Activated CD8-positive, alpha-beta memory T cell treated with anti-CD3 and anti-CD28 coated beads, Interleukin-2, amount 50 U/mL, for 1 hour (primary cell): ENCODE measurements around the gene LRRC7.

Experiments
- DNase-seq: peaks from one replicate; pipeline ENCODE4 v3.0.0-alpha.2; 2020; ENCODE audit errors: extremely low read depth

LRRC7 gene

DNA sequence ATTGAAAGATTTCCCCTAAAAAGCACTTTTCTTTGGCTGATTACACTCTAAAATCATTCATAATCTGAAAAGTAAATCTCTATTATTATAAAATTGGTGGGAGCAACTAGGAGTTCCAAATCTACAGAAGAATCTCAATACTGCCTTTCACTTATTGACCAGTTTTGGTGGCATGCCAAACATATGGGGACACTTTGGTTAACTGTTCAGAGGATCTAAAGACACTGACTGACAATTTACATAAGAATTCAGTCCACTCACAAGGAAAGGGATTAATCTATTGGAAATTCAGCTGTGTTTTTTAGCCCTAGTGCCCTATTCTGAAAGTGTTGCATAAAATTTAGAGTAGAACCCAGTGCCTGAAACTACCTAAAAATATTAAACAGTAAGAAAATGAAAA is 524.1 kb downstream of the LRRC7 start:
- DNase-seq = no peak

DNA sequence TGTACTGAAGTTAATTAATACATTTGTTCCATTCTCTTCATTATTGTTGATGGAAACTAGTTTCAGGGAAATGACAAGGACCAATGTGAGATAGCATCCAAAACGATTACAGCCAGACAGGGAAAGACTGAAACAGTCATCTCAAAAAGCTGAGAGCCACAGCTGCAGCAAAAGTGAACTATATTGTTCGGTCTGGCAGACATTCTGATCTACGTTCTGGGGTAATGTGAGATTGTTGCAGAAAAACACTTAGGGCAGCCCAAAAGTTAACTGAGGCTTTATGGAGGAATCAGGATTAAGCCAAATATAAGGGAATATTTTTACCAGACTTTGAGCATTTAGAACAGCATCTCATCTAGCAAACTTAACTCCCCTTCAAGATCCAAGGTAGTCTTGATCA is 524.8 kb downstream of the LRRC7 start:
- no peak for DNase-seq

DNA sequence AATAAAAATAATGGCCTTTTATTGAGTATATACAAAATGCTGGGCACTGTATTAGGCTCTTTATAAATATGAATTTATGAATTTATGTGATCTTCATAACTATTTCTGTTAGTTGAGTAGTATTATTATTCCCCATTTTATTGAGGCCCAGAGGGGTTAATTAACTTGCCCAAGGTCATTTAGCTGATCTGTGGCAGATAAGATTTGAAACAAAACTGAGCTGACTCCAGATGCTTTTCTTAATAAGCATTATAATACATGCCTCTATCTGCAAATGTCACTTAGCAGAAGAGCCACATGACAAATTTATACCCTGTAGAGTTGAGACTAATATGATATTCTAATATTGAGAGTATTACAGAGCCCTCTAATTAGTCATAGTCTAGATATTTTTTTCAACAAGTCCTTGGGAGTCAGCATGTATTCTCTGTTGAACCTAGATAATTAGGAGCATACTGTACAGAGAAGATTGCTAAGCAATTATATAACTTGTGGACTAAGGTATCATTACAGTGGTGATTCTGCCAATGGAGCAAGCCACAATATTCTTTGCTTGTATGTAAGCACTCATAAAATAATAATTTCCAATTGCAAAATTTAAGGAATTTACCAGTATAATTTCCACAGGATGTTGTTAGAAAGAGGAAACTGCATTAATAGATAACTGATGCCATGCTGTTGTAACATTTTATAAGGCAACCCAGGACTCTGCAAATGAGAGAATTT is 525.7 kb downstream of the LRRC7 start:
- DNase-seq = no peak

DNA sequence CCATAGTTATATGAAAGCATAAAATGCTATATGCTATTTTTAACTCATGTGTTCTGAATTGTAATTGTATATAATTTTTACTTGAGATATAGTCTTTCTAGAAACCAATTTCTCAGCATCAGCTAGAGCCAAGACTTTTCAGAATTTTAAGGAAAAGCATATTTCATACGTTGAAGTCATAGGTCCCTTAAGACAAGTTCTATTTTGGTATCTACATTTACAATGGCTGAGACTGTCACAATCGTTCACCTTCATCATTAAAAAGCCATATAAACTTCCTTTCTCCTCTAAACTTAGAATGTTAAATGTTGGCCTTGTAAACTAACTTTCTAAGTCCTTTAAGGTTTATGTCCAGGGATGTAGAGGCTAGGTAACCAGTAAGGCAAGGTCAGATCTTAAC is 533.5 kb downstream of the LRRC7 start:
- DNase-seq = no peak

DNA sequence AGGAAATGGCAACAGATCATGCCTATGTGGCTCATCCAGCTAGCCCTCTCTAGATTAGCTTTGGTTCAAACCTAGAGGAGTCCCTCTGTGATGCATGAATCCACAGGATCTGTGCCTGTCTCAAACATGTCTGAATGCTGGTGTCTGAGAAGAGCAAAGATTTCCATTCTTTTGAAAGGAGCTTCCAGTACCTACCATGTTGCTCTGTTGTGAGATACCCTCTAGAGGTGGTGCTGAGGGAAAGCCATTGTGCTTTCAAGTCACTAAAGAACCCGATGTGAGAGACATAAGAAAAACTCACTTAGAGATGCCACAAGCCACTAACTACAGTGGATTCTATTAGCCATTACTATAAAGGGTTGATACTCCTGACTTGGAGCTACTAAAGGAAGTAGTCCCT is 534.1 kb downstream of the LRRC7 start:
- no peak for DNase-seq

DNA sequence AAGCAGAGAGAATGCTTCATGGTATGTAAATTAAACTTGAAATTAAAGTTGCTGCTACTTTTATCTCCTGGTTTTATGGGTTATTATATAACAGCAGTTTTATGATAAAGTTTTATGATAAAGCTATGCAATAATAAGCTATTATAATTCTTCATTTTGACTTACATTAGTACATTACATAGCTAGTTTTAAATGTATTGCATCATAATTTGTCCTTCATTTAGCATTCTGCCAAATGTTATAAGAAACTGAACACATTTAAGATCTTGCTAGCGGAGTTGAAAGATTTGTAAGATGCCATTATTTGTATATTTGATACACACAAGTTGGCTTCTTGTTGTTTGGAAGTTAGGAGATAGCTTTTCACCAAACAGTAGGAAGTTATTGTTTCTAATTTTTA is 536.0 kb downstream of the LRRC7 start:
- DNase-seq = no peak

DNA sequence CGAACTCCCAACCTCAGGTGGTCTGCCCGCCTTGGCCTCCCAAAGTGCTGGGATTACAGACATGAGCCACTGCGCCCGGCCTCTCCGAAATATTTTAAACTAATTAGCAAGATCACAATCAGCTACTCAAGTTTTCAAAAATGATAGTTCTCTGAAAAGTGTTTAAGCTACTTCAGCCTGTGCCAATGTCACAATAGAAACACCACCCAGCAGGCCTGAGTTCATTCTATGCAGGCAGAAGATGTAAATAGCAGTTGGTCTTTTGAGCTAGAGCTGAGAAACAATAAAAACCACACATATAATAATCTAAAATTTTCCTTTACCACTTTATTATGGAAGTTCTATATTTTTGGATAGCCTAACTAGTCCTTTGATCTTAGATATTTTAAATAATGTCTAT is 541.5 kb downstream of the LRRC7 start:
- no peak for DNase-seq

DNA sequence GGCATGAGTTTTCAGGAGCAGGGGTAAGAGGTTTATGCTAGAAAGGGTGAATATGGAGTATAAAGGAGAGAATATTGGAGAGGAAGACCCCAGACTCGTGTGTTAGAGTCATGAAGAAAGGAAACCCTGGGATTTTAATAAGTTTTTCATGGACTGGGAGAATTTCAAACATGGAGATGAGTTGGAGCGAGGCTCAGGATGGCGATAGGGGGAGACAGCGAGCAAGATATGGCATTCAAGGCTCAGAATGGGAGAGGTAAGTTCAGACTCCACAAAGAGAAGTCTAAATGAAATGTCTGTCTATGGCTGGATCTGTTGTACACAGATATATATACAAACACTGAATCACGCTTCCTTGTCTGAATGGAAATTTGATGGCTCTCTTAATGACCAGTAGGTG is 545.1 kb downstream of the LRRC7 start:
- no peak for DNase-seq

DNA sequence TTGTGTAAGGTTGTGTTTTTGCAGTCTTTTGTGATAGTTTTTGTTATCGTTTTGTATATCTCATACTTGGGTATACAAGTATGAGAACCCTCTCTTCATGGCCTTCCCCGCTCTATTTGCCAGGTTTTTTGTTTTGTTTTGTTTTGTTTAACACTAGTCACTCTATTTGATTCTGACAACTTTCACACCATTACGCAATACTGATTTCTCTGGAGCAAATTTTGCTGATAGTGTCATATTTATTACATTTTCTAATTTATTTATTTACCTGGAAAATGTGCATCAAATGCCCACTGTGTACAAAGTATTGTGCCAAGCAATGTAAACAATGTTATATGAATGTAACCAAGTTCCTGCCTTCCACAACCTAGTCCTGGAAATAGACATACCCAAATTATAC is 547.6 kb downstream of the LRRC7 start:
- no peak for DNase-seq

DNA sequence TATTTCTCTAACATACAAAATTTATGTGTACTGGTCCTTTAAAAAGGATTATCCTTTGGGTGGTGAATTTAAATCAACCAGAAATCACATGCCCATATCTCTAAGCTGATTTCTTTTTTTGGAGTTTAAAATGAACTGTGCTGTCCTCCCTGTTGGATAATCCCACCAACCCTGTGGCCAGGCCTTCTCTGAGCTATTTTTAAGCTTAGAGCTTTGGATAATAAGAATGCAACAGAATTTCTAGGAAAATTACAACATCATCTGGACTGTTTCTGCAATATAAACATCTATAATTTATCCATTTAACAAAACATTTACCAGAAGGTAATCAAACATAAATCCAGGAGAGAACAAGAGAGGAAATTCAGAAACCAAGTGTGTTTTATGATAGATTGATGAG is 549.3 kb downstream of the LRRC7 start:
- no peak for DNase-seq

DNA sequence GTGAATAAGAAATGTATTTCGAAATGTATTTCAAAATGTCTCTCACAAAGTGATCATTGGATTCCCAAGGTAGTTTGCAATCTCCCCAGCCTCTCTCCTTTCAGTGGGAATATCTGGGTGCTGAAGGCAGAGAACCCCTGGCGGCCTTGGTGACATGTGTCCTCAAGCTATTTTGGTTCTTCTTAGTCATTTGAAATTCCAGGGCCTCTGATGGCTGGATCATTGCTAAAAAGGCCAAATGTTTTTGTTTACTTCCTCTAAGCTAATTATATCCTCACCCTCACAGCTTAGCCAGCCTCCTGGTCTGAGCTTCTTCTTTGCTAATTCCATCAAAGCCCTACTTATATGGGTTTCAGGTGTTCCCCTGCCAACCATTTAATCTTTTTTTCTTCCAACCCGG is 566.4 kb downstream of the LRRC7 start:
- DNase-seq = no peak

DNA sequence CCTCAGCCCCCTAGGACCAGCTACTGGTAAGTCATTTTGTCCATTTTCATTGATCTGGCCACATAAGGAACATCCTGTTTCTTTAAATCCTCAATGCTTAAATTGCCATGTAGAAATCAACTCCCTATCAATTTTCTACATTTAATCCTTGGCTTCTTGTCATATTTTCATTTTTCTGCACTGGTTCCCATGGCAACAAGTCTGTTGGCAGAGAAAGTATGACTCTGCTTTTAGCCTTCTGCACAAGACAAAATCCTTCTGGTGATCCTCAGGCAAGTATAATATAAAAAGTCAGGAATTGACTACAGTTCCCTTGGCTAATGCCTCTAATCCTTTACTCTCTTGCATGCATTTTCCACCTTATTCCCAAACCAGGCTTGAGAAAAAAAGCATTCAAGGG is 572.6 kb downstream of the LRRC7 start:
- no peak for DNase-seq

DNA sequence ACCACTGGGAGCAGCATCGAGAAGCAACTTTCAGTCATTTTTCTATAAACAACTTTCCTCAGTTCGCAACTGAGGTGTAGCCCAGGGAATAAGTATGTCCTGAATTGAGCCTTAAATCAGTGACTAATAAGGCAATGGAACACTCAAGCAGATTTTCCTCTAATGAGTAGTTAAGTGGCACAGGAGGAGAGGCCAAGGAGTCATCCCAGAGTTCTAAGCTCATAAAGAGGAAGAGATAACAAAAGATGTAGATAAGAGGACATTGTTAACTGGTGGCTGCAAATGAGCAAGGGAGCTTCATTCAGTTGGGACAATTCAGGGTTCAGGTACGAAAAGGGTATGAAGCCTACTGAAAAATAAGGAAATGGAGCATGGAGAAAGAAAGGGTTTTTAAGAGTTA is 573.2 kb downstream of the LRRC7 start:
- no peak for DNase-seq

DNA sequence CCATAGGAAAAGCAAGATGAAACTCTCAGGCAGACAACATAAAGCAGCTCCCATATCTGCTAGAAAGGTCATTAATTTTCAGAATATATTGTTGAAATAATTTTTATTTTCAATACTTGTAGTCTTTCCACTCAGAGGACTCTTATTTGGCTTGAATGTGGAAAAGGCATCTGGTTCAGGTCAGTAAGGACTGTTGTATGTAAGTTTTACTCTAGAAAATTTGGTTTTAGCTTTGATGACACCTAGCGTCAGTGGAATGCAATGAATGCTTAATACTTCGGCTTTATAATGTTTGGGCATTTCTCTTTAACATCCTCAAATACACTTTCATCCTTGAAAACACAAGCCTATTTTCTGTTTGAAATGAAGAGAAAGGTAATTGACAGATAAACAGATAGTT is 574.4 kb downstream of the LRRC7 start:
- no peak for DNase-seq

DNA sequence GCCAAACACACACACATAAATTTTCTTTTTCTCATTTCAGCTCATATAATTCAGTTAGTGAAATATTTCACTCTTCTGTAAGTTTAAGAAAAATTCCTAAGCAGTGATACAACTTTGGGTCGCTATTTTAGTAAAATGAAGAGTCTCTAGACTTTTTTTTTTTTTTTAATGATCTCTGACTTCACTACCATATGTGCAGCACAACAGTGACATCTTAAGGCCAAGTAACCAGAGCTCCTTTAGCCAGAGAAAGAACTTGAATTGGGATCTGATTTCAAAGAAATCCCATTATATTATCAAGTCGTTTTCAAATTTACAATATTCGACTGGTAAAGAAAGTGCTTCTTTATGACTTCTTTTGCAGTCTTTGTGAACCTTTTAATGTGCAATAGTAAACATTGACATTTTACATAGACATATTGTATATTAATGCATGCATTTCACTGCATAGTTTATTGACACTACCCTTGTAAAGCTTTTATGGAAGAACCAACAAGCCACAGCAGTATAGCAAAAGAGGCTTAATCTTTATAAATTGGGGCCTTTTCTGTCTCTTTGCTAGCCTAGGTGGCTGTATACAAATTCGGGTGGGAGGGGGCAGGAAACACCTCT is 575.4 kb downstream of the LRRC7 start:
- DNase-seq = no peak

DNA sequence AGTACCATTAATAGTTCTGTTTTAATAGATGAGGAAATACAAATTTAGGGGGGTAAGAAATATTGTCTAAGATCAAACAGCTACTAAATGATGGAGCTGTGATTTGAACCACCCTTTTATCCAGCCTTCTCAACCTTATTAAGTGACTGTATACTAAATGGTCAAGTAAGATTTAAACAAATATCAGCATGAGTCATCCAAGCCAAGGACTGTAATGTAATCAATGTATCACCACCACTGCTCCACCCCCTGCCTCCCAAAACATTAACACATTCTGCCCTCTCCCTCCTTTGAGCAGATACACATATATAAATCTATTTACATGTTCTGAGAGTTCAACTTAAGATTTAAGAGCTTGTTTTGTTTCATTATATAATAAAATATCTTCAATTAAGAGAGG is 578.8 kb downstream of the LRRC7 start:
- no peak for DNase-seq

DNA sequence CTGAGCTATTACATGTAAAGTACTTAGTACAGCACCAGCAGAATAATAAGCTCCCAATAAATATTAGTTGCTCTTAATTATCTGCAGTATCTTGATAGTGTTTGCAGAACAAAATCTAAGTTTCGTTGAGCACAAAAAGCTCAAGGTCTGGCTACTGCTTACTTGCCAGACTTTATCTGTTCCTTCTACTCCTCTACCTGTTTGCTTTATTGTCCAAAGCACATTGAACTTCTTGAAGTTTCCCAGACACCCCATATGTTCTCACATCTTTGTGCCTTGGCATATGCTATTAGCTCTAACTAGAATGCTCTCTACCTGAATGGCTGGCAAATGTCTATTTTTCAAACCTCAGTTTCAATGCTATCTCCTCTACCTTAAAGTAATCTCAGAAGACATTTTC is 582.7 kb downstream of the LRRC7 start:
- no peak for DNase-seq

DNA sequence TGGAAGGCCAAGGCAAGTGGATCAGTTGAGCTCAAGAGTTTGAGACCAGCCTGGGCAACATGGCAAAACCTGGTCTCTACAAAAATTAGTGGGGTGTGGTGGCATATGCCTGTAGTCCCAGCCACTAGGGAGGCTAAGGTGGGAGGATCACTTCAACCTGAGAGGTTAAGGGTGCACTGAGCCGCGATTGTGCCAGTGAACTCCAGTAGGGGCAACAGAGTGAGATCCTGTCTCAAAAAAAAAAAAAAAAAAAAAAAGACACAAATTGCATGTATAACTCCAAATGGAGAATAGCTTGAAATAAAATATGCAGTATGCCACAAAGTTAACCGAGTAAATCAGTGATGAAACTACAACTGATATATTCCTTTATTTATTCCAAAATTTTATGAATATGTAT is 586.0 kb downstream of the LRRC7 start:
- no peak for DNase-seq

DNA sequence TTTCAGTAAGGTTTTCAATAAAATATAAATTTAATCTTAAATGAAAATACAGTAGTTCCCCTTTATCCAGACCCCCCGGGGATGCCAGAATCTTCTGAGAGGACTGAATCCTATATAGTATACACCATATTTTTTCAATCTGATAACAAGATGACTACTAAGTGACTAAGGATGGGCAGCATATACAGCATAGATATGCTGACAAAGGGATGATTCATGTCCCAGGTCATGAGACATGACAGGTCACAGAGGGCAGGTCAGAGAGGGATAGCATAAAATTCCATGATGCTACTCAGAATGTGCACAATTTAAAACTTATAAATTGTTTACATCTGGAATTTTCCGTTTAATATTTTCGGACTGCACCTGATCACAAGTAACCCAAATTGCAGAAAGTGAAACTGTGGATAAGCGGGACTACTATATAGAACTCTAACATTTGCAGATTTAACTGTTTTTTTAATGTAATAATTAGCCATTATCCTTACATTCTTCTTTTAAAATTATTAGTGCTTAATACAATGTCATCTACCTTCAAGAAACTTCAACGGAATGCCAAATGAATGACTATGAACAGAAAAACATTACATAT is 588.9 kb downstream of the LRRC7 start:
- DNase-seq = no peak

DNA sequence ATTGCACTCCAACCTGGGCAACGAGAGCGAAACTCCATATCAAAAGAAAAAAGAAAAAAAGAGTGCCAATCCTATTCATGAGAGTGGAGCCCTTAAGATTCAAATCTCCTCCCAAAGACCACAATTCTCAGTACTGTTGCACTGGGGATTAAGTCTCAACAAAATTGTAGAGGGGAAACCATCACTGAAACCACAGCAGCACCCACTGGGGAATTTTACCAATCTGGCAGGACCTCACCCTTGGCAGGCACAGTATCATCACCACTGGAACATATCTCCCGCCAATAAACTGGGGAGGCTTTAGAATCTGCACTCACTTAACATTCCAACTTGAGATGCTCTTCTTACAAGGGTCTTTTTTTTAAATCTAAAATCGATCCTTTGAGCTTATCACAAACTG is 596.6 kb downstream of the LRRC7 start:
- DNase-seq = no peak

DNA sequence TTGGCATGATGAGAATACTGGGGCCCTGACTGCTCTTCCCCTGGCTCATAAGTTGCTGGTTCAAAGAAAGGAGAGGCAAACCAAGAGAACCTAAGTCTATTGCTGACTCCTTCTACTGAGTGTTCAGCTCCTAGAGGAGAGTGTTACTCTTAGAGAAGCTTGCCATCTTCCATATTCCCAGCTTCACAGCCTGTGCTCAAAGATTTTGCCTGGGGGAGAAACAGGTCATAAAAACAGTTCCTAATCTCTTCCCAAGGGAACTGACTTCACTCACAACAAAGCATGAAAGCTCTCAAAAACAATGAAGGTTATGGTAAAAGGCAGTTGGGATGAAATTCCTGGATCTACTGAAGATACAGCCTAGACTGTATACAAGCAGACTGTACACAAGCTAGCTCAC is 600.6 kb downstream of the LRRC7 start:
- no peak for DNase-seq

DNA sequence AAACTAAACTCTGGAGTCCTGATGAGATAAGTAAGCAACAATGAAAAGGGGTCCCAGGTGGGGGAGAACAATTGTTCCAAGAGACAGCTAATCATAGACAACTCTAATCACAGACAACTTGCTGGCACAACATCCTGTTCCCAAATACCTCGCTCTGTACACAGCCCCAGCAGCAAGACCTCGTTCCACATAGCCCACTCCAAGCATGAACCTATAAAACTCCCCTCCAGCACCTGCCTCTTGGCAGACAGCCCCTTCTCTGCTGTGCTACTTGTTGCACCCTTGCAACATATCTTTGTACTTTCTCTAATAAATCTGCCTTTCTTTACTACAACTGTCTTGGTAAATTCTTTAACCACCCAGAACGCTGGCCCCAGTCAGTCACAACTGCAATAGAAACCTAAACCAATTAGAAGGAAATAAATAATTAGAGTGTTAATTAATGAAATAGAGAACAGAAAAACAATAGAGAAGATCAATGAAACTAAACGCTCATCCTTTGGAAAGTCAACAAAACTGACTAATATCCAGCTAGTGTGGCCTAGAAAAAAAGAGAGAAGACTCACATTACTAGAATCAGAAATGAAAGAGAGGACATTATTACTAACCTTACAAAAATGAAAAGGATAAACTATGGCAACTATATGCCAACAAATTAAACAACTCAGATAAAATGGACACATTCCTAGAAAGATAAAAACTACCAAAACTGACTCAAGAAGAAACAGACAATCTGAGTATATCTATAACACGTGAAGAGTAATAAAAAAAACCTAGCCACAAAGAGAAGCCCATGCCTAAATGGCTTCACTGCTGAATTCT is 601.5 kb downstream of the LRRC7 start:
- DNase-seq = no peak

DNA sequence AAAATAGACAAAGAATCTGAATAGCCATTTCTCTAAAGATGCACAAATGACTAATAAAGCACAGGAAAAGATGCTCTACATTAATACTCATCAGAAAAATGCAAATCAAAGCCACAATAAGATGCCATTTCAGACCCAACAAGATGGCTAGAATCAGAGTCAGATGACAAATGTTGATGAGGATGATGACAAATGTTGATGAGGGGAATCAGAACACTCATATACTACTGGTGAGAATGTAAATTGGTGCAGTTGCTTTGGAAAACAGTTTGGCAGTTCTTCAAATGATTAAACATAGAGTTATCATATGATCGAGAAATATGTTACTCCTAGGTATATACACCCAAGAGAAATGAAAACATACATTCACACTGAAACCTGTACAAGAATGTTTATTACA is 603.8 kb downstream of the LRRC7 start:
- DNase-seq = no peak
